Measurements from ENCODE around the gene NPLOC4.

NPLOC4 gene

GRCh38 chr17:81660441-81660840 is 23.5 kb upstream of the NPLOC4 start:
- no peak for DNase-seq

GRCh38 chr17:81659038-81659437 is 22.1 kb upstream of the NPLOC4 start:
- no peak for DNase-seq

GRCh38 chr17:81656835-81657234 is 19.9 kb upstream of the NPLOC4 start:
- no peak for DNase-seq

GRCh38 chr17:81656118-81656743 is 19.3 kb upstream of the NPLOC4 start, which contains the start of gene PDE6G:
Gene PDE6G, minus strand, starts transcription at chr17:81656542. Its CDS starts 3,237 bp downstream, at chr17:81653305.
- DNase-seq, result no peak

- no peak for DNase-seq
Observed at GRCh38 chr17:81655378-81656117, 18.6 kb upstream of the NPLOC4 start.

GRCh38 chr17:81652906-81653771 is 16.2 kb upstream of the NPLOC4 start:
- DNase-seq, result no peak

GRCh38 chr17:81651692-81652091 is 14.8 kb upstream of the NPLOC4 start:
- DNase-seq, result no peak

GRCh38 chr17:81650951-81651350 is 14.0 kb upstream of the NPLOC4 start:
- DNase-seq, result no peak

GRCh38 chr17:81648707-81649085 is 11.8 kb upstream of the NPLOC4 start:
- no peak for DNase-seq

- no peak for DNase-seq
Observed at GRCh38 chr17:81648013-81648706, 11.2 kb upstream of the NPLOC4 start.

GRCh38 chr17:81647640-81648012 is 10.7 kb upstream of the NPLOC4 start:
- no peak for DNase-seq

- DNase-seq, result no peak
Observed at GRCh38 chr17:81646869-81647600, 10.1 kb upstream of the NPLOC4 start.

- no peak for DNase-seq
Observed at GRCh38 chr17:81644976-81645952, 8.4 kb upstream of the NPLOC4 start.

- no peak for DNase-seq
Observed at GRCh38 chr17:81644496-81644895, 7.6 kb upstream of the NPLOC4 start.

GRCh38 chr17:81641825-81642489 is 5.0 kb upstream of the NPLOC4 start:
- DNase-seq, result no peak

- DNase-seq, result no peak
Observed at GRCh38 chr17:81640011-81640410, 3.1 kb upstream of the NPLOC4 start.

- DNase-seq, result no peak
Observed at GRCh38 chr17:81638683-81639082, 1.8 kb upstream of the NPLOC4 start.

GRCh38 chr17:81635973-81636504 is 873 bp downstream of the NPLOC4 start:
- no peak for DNase-seq

GRCh38 chr17:81635431-81635830 is 1.5 kb downstream of the NPLOC4 start:
- DNase-seq, result no peak

- DNase-seq, result no peak
Observed at GRCh38 chr17:81631482-81631881, 5.4 kb downstream of the NPLOC4 start.

Data from CD4-positive, alpha-beta T cell treated with Interleukin-15 for 1 hour (primary cell).